WTC11 (cell line): ENCODE results near the gene GNAI3. TPM values are rescaled to one million over a fixed set of nuclear protein-coding genes. Genes with fewer than 3 reads are reported as not detected.

Experiments used
- ATAC-seq: fragments of 200-7000 bp; cut with Tn5 transposase; 2 replicates; pipeline ENCODE4 v1.10.0; 2021; ENCODE audit warnings: mild to moderate bottlenecking, moderate library complexity
- CTCF ChIA-PET: fragments of 300-600 bp; sonication (Branson Sonifier 250); formaldehyde crosslinking; loops from one replicate; lab custom pipeline; 2021; ENCODE audit warnings: antibody characterized with exemption; lab: Charles Lee
- POLR2A ChIA-PET: fragments of 350-600 bp; sonication (Branson Sonifier 250); formaldehyde crosslinking; loops from one replicate; lab custom pipeline; 2021; ENCODE audit warnings: antibody characterized with exemption; lab: Charles Lee
- DNase-seq: peaks from one replicate; pipeline ENCODE4 v3.0.0; 2021; ENCODE audit warnings: low spot score
- H3K27ac Mint-ChIP-seq: 2 replicates; pipeline ENCODE4 v1.8.0; 2021; ENCODE audit warnings: mixed read lengths
- H3K27me3 Mint-ChIP-seq: 2 replicates; pipeline ENCODE4 v1.8.0; 2021; ENCODE audit warnings: low read depth, mild to moderate bottlenecking, moderate library complexity, mixed read lengths
- H3K36me3 Mint-ChIP-seq: 2 replicates; pipeline ENCODE4 v1.8.0; 2021; ENCODE audit warnings: mixed read lengths
- H3K4me1 Mint-ChIP-seq: 2 replicates; pipeline ENCODE4 v1.8.0; 2022; ENCODE audit warnings: mixed read lengths
- H3K4me3 Mint-ChIP-seq: 2 replicates; pipeline ENCODE4 v1.8.0; 2021; ENCODE audit warnings: mild to moderate bottlenecking, moderate library complexity, mixed read lengths
- H3K9me3 Mint-ChIP-seq: 2 replicates; pipeline ENCODE4 v1.8.0; 2021; ENCODE audit warnings: mixed read lengths
- AR ChIP-seq: fragments of 250-450 bp; sonication (Bioruptor Pico); IDR thresholded peaks from 2 replicates; pipeline ENCODE4 v1.9.0; 2021; ENCODE audit warnings: mild to moderate bottlenecking
- CREB1 ChIP-seq: sonication (generic); formaldehyde crosslinking; IDR thresholded peaks from 2 replicates; pipeline ENCODE4 v1.8.0; 2023; ENCODE audit warnings: mild to moderate bottlenecking, missing genetic modification reagents
- E2F5 ChIP-seq: sonication (generic); formaldehyde crosslinking; IDR thresholded peaks from 2 replicates; pipeline ENCODE4 v1.8.1; 2022; ENCODE audit warnings: mild to moderate bottlenecking, moderate library complexity, missing genetic modification reagents
- EMX1 ChIP-seq: fragments of 250-450 bp; sonication (Bioruptor Pico); IDR thresholded peaks from 2 replicates; pipeline ENCODE4 v1.8.0; 2021; ENCODE audit warnings: mild to moderate bottlenecking
- ESRRA ChIP-seq: sonication (generic); formaldehyde crosslinking; IDR thresholded peaks from 2 replicates; pipeline ENCODE4 v1.8.1; 2022; ENCODE audit warnings: mild to moderate bottlenecking, missing genetic modification reagents, borderline replicate concordance
- FOXP1 ChIP-seq: sonication (generic); formaldehyde crosslinking; IDR thresholded peaks from 2 replicates; pipeline ENCODE4 v1.8.0; 2022; ENCODE audit warnings: missing genetic modification reagents, mild to moderate bottlenecking, moderate library complexity, borderline replicate concordance
- IRF2 ChIP-seq: sonication (generic); formaldehyde crosslinking; IDR thresholded peaks from 2 replicates; pipeline ENCODE4 v1.8.0; 2022; ENCODE audit warnings: low read depth, missing genetic modification reagents, borderline replicate concordance
- KAT7 ChIP-seq: sonication (generic); formaldehyde crosslinking; IDR thresholded peaks from 2 replicates; pipeline ENCODE4 v1.8.1; 2023; ENCODE audit warnings: missing genetic modification reagents, mild to moderate bottlenecking, borderline replicate concordance
- NFATC4 ChIP-seq: fragments of 250-450 bp; sonication (Bioruptor Pico); IDR thresholded peaks from 2 replicates; pipeline ENCODE4 v1.9.0; 2021; ENCODE audit warnings: mild to moderate bottlenecking
- NFE2L1 ChIP-seq: sonication (generic); formaldehyde crosslinking; IDR thresholded peaks from 2 replicates; pipeline ENCODE4 v1.8.1; 2023; ENCODE audit warnings: missing genetic modification reagents
- NR2C2 ChIP-seq: sonication (generic); formaldehyde crosslinking; IDR thresholded peaks from 2 replicates; pipeline ENCODE4 v1.8.0; 2022; ENCODE audit warnings: mild to moderate bottlenecking, missing genetic modification reagents
- OVOL2 ChIP-seq: fragments of 250-450 bp; sonication (Bioruptor Pico); IDR thresholded peaks from 2 replicates; pipeline ENCODE4 v1.9.0; 2021; ENCODE audit warnings: mild to moderate bottlenecking, borderline replicate concordance
- PRRX2 ChIP-seq: fragments of 250-450 bp; sonication (Bioruptor Pico); IDR thresholded peaks from 2 replicates; pipeline ENCODE4 v1.8.0; 2021; ENCODE audit warnings: mild to moderate bottlenecking
- SOX15 ChIP-seq: fragments of 250-450 bp; sonication (Bioruptor Pico); IDR thresholded peaks from 2 replicates; pipeline ENCODE4 v1.9.0; 2021; ENCODE audit warnings: mild to moderate bottlenecking
- ZNF121 ChIP-seq: sonication (generic); formaldehyde crosslinking; IDR thresholded peaks from 2 replicates; pipeline ENCODE4 v1.8.0; 2023; ENCODE audit warnings: missing genetic modification reagents
- ZNF317 ChIP-seq: sonication (generic); formaldehyde crosslinking; IDR thresholded peaks from 2 replicates; pipeline ENCODE4 v1.8.1; 2023; ENCODE audit warnings: low read depth, mild to moderate bottlenecking, moderate library complexity, missing genetic modification reagents, borderline replicate concordance
- ZNF532 ChIP-seq: fragments of 250-450 bp; sonication (Bioruptor Pico); IDR thresholded peaks from 2 replicates; pipeline ENCODE4 v1.9.0; 2021; ENCODE audit warnings: mild to moderate bottlenecking, borderline replicate concordance
- total RNA-seq: library from RNA; stranded (reverse); gene quantifications from 3 replicates; pipeline ENCODE4 v1.2.3, GENCODE V29; 2021

The GNAI3 gene
- total RNA-seq, 1 experiment from 2014 or later, result 7.2 TPM

- peak; percentile 30 for ATAC-seq
- POLR2A ChIA-PET, result interaction anchor here (0.7 to 0.9 kb wide), 2 partner anchors 19 to 87 kb away, joined by 3 read pairs; partner anchors contain the start of gene GNAI3
Observed at GRCh38 chr1:109635862-109636200, 87.4 kb downstream of the GNAI3 start.

GRCh38 chr1:109636201-109636952 is 88.0 kb downstream of the GNAI3 start:
- Mint-ChIP-seq H3K9me3 (no peaks in the 10 kb centered on the region), H3K36me3 (peaks cover 3% of the 10 kb centered on the region; the same call in 1 of the 2 replicates), H3K27me3 (no peaks in the 10 kb centered on the region), H3K27ac (peak overlapping the region; percentile 62; the same call in 1 of the 2 replicates), H3K4me1 (peaks cover 28% of the 10 kb centered on the region), H3K4me3 (peak overlapping the region; percentile 35; the same call in 1 of the 2 replicates)
- CTCF ChIA-PET, result interaction anchor here (1.0 to 6.5 kb wide), 13 partner anchors 16 to 393 kb away, joined by 3 to 129 read pairs (median 6); partner anchors contain the start of genes AHCYL1 and GNAI3
- POLR2A ChIA-PET, result interaction anchor here (0.7 to 0.9 kb wide), 2 partner anchors 19 to 88 kb away, joined by 3 read pairs; partner anchors contain the start of gene GNAI3
- ATAC-seq (peak; percentile 66), DNase-seq (no peak)
- TF ChIP-seq CREB1 (CRISPR knock-in tag), result no peak
- no peak for TF ChIP-seq EMX1 (CRISPR knock-in tag)
- TF ChIP-seq NFE2L1 (CRISPR knock-in tag), result peak; percentile 89
- TF ChIP-seq FOXP1 (CRISPR knock-in tag), result no peak
- no peak for TF ChIP-seq ESRRA (CRISPR knock-in tag)
- TF ChIP-seq SOX15 (CRISPR knock-in tag), result no peak

More at GRCh38 chr1:109635862-109636200, 87.4 kb downstream of the GNAI3 start:
- TF ChIP-seq E2F5 (CRISPR knock-in tag), result no peak
- no peak for TF ChIP-seq ZNF121 (CRISPR knock-in tag)
- no peak for TF ChIP-seq ZNF317
- Mint-ChIP-seq H3K4me3 (peak overlapping the region; percentile 35; the same call in 1 of the 2 replicates), H3K9me3 (no peaks in the 10 kb centered on the region), H3K27me3 (no peaks in the 10 kb centered on the region), H3K36me3 (peaks cover 7% of the 10 kb centered on the region), H3K4me1 (peaks cover 28% of the 10 kb centered on the region), H3K27ac (peak overlapping the region; percentile 62; the same call in 1 of the 2 replicates)
- CTCF ChIA-PET, result interaction anchor here (1.0 to 6.5 kb wide), 12 partner anchors 15 to 394 kb away, joined by 3 to 129 read pairs (median 6); partner anchors contain the start of genes AHCYL1 and GNAI3
- no peak for DNase-seq

GRCh38 chr1:109637446-109637845 is 89.0 kb downstream of the GNAI3 start:
- H3K36me3 Mint-ChIP-seq, result no peaks in the 10 kb centered on the region
- no peak for DNase-seq
- H3K9me3 Mint-ChIP-seq, result no peaks in the 10 kb centered on the region
- POLR2A ChIA-PET, result interaction anchor here (0.5 kb wide), 1 partner anchor 119 kb away, joined by 6 read pairs; no protein-coding TSS in a partner anchor
- CTCF ChIA-PET, result interaction anchor here (1.6 to 6.5 kb wide), 6 partner anchors 17 to 392 kb away, joined by 5 to 129 read pairs (median 6); partner anchors contain the start of gene AHCYL1
- peaks cover under 1% of the 10 kb centered on the region; the same call in 1 of the 2 replicates for H3K27me3 Mint-ChIP-seq
- H3K4me1 Mint-ChIP-seq, result peaks cover 28% of the 10 kb centered on the region
- no peak for ATAC-seq
- H3K27ac Mint-ChIP-seq, result no peak overlapping the region
- no peak overlapping the region for H3K4me3 Mint-ChIP-seq
- TF ChIP-seq PRRX2 (CRISPR knock-in tag) (no peak), KAT7 (CRISPR knock-in tag) (no peak), NR2C2 (CRISPR knock-in tag) (no peak), NFATC4 (CRISPR knock-in tag) (no peak), OVOL2 (CRISPR knock-in tag) (no peak), IRF2 (CRISPR knock-in tag) (no peak), AR (no peak), ZNF532 (no peak)
- TF ChIP-seq, all 79 proteins: peak for 0
